AG08396 (cell line): Measurements from ENCODE around the gene GREM2.

ENCODE experiments used
- DNase-seq: peaks from one replicate; pipeline ENCODE4 v3.0.0; 2012; ENCODE audit warnings: low spot score, mixed read lengths

GREM2 gene

GRCh38 chr1:240559781-240560180, 52.2 kb downstream of the GREM2 start:
- no peak for DNase-seq

- no peak for DNase-seq
Measured at GRCh38 chr1:240555524-240555923, 56.4 kb downstream of the GREM2 start.

DNA sequence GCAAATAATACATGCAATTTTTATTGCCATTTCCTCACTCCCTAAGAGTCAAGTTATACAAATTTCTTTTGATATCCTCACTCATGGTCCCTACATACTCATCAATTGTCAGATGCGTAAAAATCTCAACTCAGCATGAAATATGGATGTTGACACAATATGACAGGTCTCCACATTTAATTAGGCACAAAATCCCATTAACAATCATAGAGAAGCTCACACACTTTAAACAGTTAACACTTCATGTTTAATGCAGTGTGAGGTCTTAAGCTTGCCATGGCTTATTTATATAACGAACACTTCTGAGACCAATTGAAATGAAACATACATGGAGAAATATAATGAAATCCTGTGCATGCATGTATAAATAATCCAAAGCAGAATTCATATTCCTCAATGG, 58.6 kb downstream of the GREM2 start:
- no peak for DNase-seq

GRCh38 chr1:240539769-240540414, 72.1 kb downstream of the GREM2 start:
- DNase-seq, result no peak

- no peak for DNase-seq
Measured at GRCh38 chr1:240538776-240539430, 73.1 kb downstream of the GREM2 start.

DNA sequence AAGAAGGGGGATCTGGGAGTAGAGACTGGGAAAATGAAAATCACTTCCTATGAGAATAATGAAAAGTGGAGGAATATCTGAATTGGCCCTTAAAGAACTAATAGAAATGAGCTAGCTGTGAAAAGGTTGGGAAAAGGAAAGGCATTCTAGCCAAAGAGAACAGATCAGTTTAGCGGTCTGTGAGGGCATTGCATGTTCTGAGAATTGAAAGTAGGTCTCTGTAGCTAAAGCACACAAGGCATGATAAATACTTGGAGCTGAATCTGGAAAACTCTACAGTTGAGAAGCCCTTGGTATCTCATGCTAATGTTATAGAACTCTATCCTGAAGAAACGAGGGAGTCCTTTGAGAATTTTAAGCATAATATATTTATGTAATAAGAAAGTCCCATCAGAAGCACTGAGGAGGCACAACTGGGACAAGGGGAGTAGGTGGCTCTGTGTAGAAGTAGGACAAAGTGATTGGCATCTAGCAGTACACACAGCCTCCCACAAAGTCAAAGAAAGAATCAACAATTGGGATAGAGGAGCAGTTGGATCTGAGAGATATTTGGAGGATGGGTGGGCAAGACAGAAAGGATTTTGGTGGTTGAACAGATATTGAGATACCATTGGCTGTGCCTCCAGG, 78.7 kb downstream of the GREM2 start:
- DNase-seq, result no peak

- DNase-seq, result no peak
Measured at GRCh38 chr1:240528591-240528990, 83.4 kb downstream of the GREM2 start.

- DNase-seq, result no peak
Measured at GRCh38 chr1:240527086-240527485, 84.9 kb downstream of the GREM2 start.

DNA sequence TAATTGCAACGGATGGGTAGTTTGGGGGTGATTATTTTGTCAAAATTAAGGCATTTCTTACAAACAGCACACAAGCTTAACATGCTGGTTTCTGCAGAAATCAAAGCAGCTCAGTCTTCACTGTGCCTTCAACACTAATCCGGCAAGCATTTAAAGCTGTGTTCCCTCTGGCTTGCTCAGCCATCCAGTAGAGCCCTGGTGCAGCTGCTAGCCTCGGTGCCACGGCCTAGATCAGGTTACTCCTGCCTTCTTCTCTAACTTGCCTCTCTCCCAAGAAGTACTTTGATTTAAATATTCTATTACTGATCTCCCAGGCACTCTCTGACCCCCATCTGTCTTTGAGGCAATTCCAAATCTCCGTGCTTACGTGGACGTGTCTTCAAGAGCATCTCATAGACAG, 85.6 kb downstream of the GREM2 start:
- no peak for DNase-seq

GRCh38 chr1:240524356-240525069, 87.4 kb downstream of the GREM2 start:
- DNase-seq, result no peak

DNA sequence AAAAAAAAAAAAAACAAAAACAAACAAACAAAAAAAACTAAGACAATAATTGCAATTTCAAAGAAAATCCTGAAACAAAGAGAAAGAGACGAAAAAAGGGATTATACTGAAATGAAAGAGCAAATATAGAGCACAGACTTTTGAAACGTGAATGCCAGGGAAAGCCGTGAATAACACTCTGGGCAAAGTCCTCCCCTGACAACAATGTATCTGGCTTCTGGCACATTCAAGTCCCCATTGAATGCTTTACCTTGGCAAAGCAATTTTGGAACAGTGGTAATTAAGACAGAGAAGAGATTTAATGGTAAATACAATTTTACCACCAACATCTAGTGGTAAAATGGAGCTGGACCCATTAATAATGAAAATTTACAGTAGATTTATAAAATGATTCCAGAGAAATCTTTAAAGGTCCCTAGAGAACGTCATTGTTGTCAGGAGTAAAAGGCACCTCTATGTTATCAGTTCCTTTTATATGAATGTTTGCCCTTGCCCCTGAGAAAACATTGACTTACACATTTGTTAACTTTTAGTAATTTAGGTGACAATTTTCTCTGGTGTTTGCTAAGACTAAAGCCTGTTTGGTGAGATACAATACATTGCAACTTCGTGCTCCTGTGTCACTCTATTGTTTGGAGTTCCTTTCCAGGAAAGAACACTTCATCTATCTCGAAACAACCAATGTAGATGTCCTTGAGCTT, 89.7 kb downstream of the GREM2 start:
- DNase-seq, result no peak

- no peak for DNase-seq
Measured at GRCh38 chr1:240517891-240518290, 94.1 kb downstream of the GREM2 start.

- DNase-seq, result no peak
Measured at GRCh38 chr1:240516069-240516468, 95.9 kb downstream of the GREM2 start.

- no peak for DNase-seq
Measured at GRCh38 chr1:240515505-240515904, 96.5 kb downstream of the GREM2 start.

GRCh38 chr1:240511789-240512188, 100.2 kb downstream of the GREM2 start:
- DNase-seq, result no peak

DNA sequence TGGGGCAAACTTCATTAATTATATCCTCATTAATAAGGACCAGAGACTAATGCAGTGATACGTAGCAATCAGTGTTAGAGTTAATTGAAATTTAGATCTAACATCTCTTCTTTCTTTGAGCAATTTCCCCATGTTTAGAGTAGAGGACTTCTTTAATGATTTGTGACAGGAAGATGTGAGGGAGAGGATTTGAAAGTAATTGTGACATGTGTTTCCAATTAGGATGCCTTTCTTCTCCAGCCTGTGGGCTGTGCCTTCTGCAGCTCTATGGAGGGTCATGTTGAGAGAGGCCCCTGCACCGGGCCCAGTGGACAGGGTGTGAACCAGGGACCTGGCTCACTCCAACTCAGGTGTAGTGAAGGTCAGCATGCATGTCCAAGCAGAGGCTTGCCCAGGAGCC, 103.0 kb downstream of the GREM2 start:
- no peak for DNase-seq

DNA sequence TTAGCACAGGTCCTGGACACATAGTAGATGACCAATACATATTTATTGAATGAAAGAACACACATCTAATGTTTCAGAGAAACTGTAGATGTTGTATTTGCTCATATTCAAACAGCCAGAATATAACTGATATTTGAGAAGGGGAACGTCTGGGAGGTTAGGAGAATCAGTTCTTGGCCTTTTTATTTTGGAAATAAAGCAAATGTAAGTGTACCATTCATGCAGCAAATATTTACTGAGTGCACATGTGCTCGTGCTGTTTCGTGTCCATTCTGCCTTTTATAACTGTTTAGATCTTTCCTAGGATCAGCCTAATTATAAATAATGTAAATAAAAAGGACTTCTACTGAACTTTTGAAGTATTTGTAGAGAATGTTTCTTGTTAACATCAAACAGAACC, 103.8 kb downstream of the GREM2 start:
- no peak for DNase-seq

GRCh38 chr1:240506176-240506575, 105.8 kb downstream of the GREM2 start:
- no peak for DNase-seq

GRCh38 chr1:240503558-240503957, 108.4 kb downstream of the GREM2 start:
- DNase-seq, result no peak

- no peak for DNase-seq
Measured at GRCh38 chr1:240503036-240503435, 108.9 kb downstream of the GREM2 start.

GRCh38 chr1:240501115-240501514, 110.8 kb downstream of the GREM2 start:
- DNase-seq, result no peak

DNA sequence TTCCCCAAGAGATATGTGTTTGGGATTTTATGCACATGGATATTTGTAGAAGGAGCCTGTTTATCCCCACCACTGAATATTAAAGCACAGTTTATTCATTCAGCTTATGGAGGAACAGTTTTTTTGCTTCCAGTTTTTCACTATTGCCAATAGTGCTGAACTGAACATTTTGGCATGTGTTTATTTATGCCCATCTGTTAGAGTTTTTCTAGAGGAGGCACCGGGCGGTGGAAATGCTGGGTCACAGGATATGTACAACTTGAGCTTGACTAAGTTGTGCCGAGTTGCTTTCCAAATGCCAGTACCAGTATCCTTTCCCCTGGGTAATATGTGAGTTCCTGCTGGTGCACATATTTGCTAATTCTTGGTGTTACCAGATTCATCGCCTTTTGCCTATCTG, 111.3 kb downstream of the GREM2 start:
- DNase-seq, result no peak
